ENCODE results near the gene PDZK1IP1.
"Not testable (repeated sequence)": the region's sequence is repeated elsewhere in the genome, so short reads cannot be mapped to it uniquely, and the experiment has no call there.

Gene PDZK1IP1

GRCh38 chr1:47147047-47147785, 42.6 kb downstream of the PDZK1IP1 start:
- H3K27ac ChIP-seq: no peak overlapping the region
- no peak for TF ChIP-seq ZFX (IDR thresholded peaks at IDR 0.05; ENCODE audit: borderline replicate concordance)
- TF ChIP-seq, protein P1, sequence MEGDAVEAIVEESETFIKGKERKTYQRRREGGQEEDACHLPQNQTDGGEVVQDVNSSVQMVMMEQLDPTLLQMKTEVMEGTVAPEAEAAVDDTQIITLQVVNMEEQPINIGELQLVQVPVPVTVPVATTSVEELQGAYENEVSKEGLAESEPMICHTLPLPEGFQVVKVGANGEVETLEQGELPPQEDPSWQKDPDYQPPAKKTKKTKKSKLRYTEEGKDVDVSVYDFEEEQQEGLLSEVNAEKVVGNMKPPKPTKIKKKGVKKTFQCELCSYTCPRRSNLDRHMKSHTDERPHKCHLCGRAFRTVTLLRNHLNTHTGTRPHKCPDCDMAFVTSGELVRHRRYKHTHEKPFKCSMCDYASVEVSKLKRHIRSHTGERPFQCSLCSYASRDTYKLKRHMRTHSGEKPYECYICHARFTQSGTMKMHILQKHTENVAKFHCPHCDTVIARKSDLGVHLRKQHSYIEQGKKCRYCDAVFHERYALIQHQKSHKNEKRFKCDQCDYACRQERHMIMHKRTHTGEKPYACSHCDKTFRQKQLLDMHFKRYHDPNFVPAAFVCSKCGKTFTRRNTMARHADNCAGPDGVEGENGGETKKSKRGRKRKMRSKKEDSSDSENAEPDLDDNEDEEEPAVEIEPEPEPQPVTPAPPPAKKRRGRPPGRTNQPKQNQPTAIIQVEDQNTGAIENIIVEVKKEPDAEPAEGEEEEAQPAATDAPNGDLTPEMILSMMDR (IDR thresholded peaks at IDR 0.05): no peak

- not testable (repeated sequence) for H3K27ac ChIP-seq
These were observed 43.3 kb downstream of the PDZK1IP1 start for GRCh38 chr1:47146495-47146894.

DNA sequence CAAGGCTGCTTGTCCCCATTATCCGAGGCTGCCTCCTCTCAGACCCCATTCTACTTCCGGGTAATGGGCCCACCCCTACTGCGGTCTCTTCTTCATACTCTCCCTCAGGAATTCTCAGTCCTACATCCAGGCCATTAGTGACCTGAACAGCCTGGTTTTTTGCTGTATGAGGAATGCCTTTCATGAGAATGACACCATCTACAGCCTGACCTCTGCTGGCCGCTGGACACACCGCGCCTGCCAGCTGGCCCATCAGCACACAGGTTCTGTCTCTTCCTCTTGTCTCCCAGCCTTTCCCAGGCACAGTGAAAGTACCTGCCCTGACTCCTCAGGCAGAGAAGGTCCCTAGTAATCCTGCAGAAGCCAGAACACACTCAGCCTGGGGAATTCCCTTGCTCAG, 46.2 kb downstream of the PDZK1IP1 start:
- TF ChIP-seq, protein P1 (IDR thresholded peaks at IDR 0.05): peak; percentile 36
- not testable (repeated sequence) for H3K27ac ChIP-seq

GRCh38 chr1:47140358-47140757, 49.5 kb downstream of the PDZK1IP1 start:
- H3K27ac ChIP-seq: not testable (repeated sequence)

- H3K27ac ChIP-seq: no peak overlapping the region
- no peak for TF ChIP-seq ZFX (IDR thresholded peaks at IDR 0.05; ENCODE audit: borderline replicate concordance)
- TF ChIP-seq, protein P1 (IDR thresholded peaks at IDR 0.05): no peak
These were observed 51.8 kb downstream of the PDZK1IP1 start for GRCh38 chr1:47137925-47138615.

GRCh38 chr1:47137198-47137597, 52.6 kb downstream of the PDZK1IP1 start, which contains the start of gene CYP4A22:
Gene CYP4A22 (plus strand): TSS chr1:47137441. CDS start chr1:47137486, 45 bp downstream.
- no peak for TF ChIP-seq ZFX (IDR thresholded peaks at IDR 0.05; ENCODE audit: borderline replicate concordance)
- TF ChIP-seq, protein P1 (IDR thresholded peaks at IDR 0.05): no peak
- no peak within 1 kb of the TSS for H3K27ac ChIP-seq

Measured in 22Rv1 (cell line).